Lower leg skin (tissue), 4 donors: Measurements from ENCODE around the gene MYL6. TPM values are rescaled to one million over a fixed set of nuclear protein-coding genes. Genes with fewer than 3 reads are reported as not detected.
"Not testable (repeated sequence)": the region's sequence is repeated elsewhere in the genome, so short reads cannot be mapped to it uniquely, and the experiment has no call there.

Source experiments
- DNase-seq, 2 donors: peaks; one replicate each; pipeline ENCODE4 v3.0.0-alpha.2; 2019; ENCODE audit warnings: low spot score in 2 of 2
- H3K4me3 ChIP-seq: fragments of 200-600 bp; sonication (generic); 2 replicates; pipeline ENCODE4 v1.5.1; 2017; ENCODE audit warnings: mild to moderate bottlenecking, low read depth; ENCODE audit not compliant: poor library complexity, severe bottlenecking
- POLR2A ChIP-seq, 2 donors: fragments of 450-650 bp; IDR thresholded peaks; one replicate each; pipeline ENCODE4 v1.6.1; 2016 to 2017; ENCODE audit warnings: antibody characterized with exemption in 2 of 2, mild to moderate bottlenecking in 1 of 2, moderate library complexity in 1 of 2
- whole genome bisulfite sequencing, 2 donors: methylation state at CpG; one replicate each; pipeline ENCODE4 v1.1.5; 2018; 5-methylcytosine and 5-hydroxymethylcytosine counted together
- intact Hi-C: fragments of 100-400 bp; cut with DNase I; formaldehyde crosslinking; loops from one replicate; pipeline ENCODE4 v1.15.0; 2023; ENCODE audit warnings: low total_unique reads
- total RNA-seq, 4 donors: library from RNA; depleted of rRNA; stranded (reverse); fragments of >200 nt; gene quantifications; one replicate each; pipeline ENCODE4 v1.1.0, GENCODE V29; 2016
- TF ChIP-seq, protein P1 (sequence below), 3 donors: fragments of 450-650 bp; IDR thresholded peaks; one replicate each; pipeline ENCODE4 v1.5.1; 2016; ENCODE audit warnings: antibody characterized with exemption in 3 of 3, mild to moderate bottlenecking in 3 of 3, moderate library complexity in 2 of 3

The MYL6 gene
- total RNA-seq, 4 donors from 2014 or later: 700 to 1,156 (median 824) TPM

DNA sequence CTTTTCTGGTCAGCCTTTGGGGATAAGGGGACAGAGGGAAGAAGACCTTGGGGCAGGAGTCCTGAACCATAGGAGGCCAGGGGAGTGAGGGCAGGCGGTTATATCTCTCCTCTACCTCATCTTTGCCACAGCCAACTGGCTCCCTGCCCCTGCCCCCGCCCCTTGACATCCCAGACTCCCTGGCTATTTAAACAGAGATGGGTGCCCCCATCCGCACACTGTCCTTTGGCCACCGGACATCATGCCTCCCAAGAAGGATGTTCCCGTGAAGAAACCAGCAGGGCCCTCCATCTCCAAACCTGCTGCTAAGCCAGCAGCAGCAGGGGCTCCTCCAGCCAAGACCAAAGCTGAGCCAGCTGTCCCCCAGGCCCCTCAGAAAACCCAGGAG, 4.5 kb upstream of the MYL6 start:
- WGBS, 2 donors: 71 to 73% methylated on average over 5 of the region's 5 CpGs

DNA sequence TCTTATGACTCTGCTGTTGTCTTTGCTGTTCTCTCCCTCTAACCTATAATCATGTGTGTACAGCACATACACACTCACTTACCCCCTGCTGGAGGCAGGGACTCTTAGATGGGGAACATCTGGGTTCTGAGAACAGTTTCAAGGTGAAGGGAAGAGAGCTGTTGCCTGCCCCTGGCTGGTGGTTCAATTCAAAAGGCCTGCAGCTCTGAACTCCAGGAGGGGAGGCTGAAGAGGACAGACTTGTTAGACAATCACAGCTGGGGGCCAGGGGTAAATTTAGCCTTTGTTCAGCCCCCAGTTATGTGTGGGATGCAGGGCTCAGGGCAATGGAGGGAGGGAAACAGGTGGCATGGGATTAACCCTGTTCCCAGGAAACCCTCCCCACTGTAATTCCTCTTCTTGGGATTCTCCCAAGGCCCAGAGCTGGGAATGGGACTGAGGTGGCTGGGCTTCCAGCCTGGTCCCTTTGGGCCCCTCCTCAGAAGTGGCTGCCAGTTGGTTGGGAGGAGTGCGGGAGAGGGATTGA, 3.9 kb upstream of the MYL6 start:
- intact Hi-C loops: no loop called here
- no peak for TF ChIP-seq POLR2A (IDR thresholded peaks at IDR 0.05)
- TF ChIP-seq, protein P1, sequence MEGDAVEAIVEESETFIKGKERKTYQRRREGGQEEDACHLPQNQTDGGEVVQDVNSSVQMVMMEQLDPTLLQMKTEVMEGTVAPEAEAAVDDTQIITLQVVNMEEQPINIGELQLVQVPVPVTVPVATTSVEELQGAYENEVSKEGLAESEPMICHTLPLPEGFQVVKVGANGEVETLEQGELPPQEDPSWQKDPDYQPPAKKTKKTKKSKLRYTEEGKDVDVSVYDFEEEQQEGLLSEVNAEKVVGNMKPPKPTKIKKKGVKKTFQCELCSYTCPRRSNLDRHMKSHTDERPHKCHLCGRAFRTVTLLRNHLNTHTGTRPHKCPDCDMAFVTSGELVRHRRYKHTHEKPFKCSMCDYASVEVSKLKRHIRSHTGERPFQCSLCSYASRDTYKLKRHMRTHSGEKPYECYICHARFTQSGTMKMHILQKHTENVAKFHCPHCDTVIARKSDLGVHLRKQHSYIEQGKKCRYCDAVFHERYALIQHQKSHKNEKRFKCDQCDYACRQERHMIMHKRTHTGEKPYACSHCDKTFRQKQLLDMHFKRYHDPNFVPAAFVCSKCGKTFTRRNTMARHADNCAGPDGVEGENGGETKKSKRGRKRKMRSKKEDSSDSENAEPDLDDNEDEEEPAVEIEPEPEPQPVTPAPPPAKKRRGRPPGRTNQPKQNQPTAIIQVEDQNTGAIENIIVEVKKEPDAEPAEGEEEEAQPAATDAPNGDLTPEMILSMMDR (IDR thresholded peaks at IDR 0.05): no peak
- WGBS, 2 donors: 100% methylated on average over 1 of the region's 1 CpG
- no peak for DNase-seq
- no peak overlapping the region for H3K4me3 ChIP-seq

More for the DNA sequence above, 4.5 kb upstream of the MYL6 start:
- DNase-seq: no peak
- H3K4me3 ChIP-seq: no peak overlapping the region
- TF ChIP-seq, protein P1 (IDR thresholded peaks at IDR 0.05): no peak
- TF ChIP-seq POLR2A (IDR thresholded peaks at IDR 0.05): no peak
- intact Hi-C loops: no loop called here

DNA sequence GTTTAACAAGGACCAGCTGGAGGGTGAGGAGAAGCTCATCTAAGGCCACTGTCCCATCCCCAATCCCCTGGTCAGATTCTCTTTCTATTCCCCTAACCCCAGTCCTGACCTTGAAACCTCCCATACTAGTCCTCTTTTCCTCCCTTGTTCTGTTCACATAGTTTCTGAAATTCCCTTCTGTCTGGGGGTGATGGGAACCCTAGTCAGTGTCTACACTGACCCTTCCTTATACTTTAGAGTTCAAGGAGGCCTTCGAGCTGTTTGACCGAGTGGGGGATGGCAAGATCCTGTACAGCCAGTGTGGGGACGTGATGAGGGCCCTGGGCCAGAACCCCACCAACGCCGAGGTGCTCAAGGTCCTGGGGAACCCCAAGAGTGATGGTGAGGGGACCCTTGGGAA, 3.3 kb upstream of the MYL6 start:
- WGBS, 2 donors: 91 to 93% methylated on average over 5 of the region's 5 CpGs
- no peak overlapping the region for H3K4me3 ChIP-seq
- intact Hi-C loops: no loop called here
- DNase-seq: no peak
- no peak for TF ChIP-seq POLR2A (IDR thresholded peaks at IDR 0.05)
- TF ChIP-seq, protein P1 (IDR thresholded peaks at IDR 0.05): no peak

DNA sequence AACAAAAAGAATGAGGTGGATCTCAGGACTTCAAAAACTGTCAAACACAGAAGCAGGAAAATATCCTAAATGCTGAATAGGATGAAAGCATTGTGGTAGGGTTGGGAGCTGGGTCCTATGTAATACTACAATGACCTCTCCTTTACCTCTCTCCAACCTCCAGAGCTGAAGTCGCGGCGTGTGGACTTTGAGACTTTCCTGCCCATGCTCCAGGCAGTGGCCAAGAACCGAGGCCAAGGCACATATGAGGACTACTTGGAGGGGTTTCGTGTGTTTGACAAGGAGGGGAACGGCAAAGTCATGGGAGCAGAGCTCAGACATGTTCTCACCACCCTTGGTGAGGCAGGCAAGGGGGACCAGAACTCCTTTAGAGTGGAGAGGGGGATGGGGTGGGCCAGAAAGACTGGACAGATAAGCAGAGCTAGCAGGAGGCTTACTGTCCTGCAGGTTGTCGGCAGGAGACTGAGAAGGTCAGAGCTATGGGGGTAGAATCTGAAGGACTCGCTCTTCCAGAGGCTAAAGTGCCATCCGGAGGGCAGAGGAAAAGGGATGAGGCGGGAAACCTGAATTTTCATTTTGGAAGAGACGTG, 2.8 kb upstream of the MYL6 start:
- DNase-seq: no peak
- TF ChIP-seq POLR2A (IDR thresholded peaks at IDR 0.05): no peak
- TF ChIP-seq, protein P1 (IDR thresholded peaks at IDR 0.05): no peak
- intact Hi-C loops: no loop called here
- H3K4me3 ChIP-seq: no peak overlapping the region
- 94 to 97% methylated on average over 11 of the region's 11 CpGs for WGBS, 2 donors

DNA sequence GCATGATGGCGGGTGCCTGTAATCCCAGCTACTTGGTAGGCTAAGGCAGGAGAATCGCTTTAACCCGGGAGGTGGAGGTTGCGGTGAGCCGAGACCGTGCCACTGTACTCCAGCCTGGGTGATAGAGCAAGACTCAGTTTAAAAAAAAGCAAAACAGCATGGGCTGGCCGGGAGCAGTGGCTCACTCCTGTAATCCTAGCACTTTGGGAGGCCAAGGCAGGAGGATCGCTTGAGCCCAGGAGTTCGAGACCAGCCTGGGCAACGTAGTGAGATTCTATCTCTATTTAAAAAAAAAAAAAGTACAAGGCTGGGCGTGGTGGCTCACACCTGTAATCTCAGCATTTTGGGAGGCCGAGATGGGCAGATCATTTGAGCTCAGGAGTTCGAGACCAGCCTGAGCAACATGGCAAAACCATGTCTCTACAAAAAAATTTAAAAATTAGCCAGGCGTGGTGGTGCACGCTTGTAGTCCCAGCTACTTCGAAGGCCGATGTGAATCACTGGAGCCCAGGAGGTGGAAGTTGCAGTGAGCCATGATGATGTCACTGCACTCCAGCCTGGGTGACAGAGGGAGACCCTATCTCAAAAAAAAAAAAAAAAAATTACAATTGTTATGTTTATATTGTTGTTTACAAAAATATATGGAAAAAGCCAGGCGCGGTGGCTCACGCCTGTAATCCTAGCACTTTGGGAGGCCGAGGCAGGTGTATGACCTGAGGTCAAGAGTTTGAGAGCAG, 1.5 kb upstream of the MYL6 start:
- 85 to 90% methylated on average over 21 of the region's 21 CpGs for WGBS, 2 donors
- intact Hi-C loops, DNase-seq: not testable (repeated sequence)
- peak overlapping the region; percentile 4 for H3K4me3 ChIP-seq

DNA sequence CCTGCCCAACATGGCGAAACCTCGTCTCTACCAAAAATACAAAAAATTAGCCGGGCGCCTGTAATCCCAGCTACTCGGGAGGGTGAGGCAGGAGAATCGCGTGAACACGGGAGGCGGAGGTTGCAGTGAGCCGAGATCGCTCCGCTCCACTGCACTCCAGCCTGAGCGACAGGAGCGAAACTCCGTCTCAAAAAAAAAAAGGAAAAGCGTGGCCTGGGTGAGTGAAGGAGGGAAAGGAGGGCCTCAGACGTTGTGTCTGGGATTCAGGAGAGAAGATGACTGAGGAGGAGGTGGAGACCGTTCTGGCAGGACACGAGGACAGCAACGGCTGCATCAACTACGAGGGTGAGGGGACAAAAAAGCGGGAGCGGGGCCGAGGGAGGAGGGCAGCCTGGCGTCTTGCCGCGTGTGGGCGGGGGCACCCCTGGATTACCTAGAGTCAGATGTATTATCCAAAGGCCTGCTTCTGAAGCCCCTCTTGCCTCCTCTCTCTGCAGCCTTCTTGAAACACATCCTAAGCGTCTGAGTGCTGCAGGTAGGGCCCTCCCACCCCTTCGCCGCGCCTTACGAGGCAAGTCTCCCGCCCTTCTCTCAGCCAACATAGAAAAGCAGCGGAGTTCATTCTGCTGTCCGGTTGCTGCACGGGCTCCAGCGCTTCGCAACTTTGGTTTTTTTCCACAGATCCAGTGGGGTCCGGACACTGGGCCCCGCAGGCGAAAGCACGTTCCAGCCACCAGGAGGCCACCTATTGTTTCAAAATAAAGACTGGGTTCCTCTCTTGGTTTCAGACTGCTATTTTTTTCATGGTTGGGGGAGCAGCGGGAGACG, 744 bp upstream of the MYL6 start:
- peak overlapping the region; percentile 4 for H3K4me3 ChIP-seq
- 3 to 4% methylated on average over 44 to 45 of the region's 45 CpGs for WGBS, 2 donors
- intact Hi-C loops: loop anchor here (2.0 kb wide), 1 partner anchor 29 kb away; the partner anchor contains the start of gene ESYT1
- peak; percentile 74 to 96 for DNase-seq
- TF ChIP-seq, protein P1 (IDR thresholded peaks at IDR 0.05): peak in 1 of 3 donors; percentile 75
- TF ChIP-seq POLR2A (IDR thresholded peaks at IDR 0.05): no peak
